HEK293 (cell line): ENCODE measurements around the gene CBX3.

Source experiments
- MYNN ChIP-seq: fragments of 450-650 bp; formaldehyde crosslinking; IDR thresholded peaks from 2 replicates; pipeline ENCODE4 v1.5.1; 2016; ENCODE audit warnings: missing biosample characterization, missing genetic modification characterization, borderline replicate concordance
- MZF1 ChIP-seq: fragments of 450-650 bp; formaldehyde crosslinking; IDR thresholded peaks from 2 replicates; pipeline ENCODE4 v1.5.1; 2017; ENCODE audit warnings: missing biosample characterization, missing genetic modification characterization, borderline replicate concordance
- ZNF311 ChIP-seq: fragments of 450-650 bp; formaldehyde crosslinking; IDR thresholded peaks from 2 replicates; pipeline ENCODE4 v1.5.1; 2017; ENCODE audit warnings: missing biosample characterization, missing genetic modification characterization, borderline replicate concordance
- ZNF350 ChIP-seq: fragments of 450-650 bp; formaldehyde crosslinking; IDR thresholded peaks from 2 replicates; pipeline ENCODE4 v1.5.0; 2017; ENCODE audit warnings: missing biosample characterization, mild to moderate bottlenecking, missing genetic modification characterization
- ZNF701 ChIP-seq: fragments of 450-650 bp; formaldehyde crosslinking; IDR thresholded peaks from 2 replicates; pipeline ENCODE4 v1.5.1; 2016; ENCODE audit warnings: missing biosample characterization, missing genetic modification characterization
- TF ChIP-seq, protein P1 (sequence below): fragments of 450-650 bp; formaldehyde crosslinking; IDR thresholded peaks from 2 replicates; pipeline ENCODE4 v1.5.1; 2016; ENCODE audit warnings: missing biosample characterization, missing genetic modification characterization
- TF ChIP-seq, protein P2 (sequence below): fragments of 450-650 bp; formaldehyde crosslinking; optimal IDR thresholded peaks from 2 replicates; pipeline ENCODE3; 2016; ENCODE audit warnings: missing biosample characterization, mild to moderate bottlenecking, missing genetic modification characterization
- TF ChIP-seq, protein P3 (sequence below): fragments of 450-650 bp; formaldehyde crosslinking; conservative IDR thresholded peaks from 2 replicates; pipeline ENCODE4 v1.5.1; 2016; ENCODE audit warnings: low read depth, missing biosample characterization, missing genetic modification characterization

DNA sequence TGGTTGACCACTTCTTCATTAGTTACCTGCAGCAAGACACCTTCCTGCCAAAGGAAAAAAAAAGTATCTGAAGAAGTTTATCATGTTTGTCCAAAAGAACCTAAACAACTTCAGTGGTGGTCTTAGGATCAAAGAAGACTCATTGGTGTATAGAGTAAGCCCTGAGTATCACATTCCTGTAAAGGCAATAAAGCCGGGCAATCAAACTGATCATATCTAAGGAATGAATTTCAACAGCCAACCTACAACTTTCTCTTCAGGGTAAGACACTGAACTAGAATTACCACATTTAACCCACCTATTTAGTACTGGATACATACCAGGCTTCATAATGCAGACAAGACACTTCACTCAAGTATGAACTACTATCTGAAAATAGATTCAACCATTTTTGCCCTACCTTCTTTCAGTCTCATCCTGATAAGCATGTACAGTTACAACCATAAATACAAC is 11.1 kb upstream of the CBX3 start:
- TF ChIP-seq, protein P1, sequence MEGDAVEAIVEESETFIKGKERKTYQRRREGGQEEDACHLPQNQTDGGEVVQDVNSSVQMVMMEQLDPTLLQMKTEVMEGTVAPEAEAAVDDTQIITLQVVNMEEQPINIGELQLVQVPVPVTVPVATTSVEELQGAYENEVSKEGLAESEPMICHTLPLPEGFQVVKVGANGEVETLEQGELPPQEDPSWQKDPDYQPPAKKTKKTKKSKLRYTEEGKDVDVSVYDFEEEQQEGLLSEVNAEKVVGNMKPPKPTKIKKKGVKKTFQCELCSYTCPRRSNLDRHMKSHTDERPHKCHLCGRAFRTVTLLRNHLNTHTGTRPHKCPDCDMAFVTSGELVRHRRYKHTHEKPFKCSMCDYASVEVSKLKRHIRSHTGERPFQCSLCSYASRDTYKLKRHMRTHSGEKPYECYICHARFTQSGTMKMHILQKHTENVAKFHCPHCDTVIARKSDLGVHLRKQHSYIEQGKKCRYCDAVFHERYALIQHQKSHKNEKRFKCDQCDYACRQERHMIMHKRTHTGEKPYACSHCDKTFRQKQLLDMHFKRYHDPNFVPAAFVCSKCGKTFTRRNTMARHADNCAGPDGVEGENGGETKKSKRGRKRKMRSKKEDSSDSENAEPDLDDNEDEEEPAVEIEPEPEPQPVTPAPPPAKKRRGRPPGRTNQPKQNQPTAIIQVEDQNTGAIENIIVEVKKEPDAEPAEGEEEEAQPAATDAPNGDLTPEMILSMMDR (tag by site-specific recombination) = no peak
- no peak for TF ChIP-seq ZNF701
- TF ChIP-seq, protein P2, sequence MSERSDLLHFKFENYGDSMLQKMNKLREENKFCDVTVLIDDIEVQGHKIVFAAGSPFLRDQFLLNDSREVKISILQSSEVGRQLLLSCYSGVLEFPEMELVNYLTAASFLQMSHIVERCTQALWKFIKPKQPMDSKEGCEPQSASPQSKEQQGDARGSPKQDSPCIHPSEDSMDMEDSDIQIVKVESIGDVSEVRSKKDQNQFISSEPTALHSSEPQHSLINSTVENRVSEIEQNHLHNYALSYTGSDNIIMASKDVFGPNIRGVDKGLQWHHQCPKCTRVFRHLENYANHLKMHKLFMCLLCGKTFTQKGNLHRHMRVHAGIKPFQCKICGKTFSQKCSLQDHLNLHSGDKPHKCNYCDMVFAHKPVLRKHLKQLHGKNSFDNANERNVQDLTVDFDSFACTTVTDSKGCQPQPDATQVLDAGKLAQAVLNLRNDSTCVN (tag by site-specific recombination) = no peak
- TF ChIP-seq, protein P3, sequence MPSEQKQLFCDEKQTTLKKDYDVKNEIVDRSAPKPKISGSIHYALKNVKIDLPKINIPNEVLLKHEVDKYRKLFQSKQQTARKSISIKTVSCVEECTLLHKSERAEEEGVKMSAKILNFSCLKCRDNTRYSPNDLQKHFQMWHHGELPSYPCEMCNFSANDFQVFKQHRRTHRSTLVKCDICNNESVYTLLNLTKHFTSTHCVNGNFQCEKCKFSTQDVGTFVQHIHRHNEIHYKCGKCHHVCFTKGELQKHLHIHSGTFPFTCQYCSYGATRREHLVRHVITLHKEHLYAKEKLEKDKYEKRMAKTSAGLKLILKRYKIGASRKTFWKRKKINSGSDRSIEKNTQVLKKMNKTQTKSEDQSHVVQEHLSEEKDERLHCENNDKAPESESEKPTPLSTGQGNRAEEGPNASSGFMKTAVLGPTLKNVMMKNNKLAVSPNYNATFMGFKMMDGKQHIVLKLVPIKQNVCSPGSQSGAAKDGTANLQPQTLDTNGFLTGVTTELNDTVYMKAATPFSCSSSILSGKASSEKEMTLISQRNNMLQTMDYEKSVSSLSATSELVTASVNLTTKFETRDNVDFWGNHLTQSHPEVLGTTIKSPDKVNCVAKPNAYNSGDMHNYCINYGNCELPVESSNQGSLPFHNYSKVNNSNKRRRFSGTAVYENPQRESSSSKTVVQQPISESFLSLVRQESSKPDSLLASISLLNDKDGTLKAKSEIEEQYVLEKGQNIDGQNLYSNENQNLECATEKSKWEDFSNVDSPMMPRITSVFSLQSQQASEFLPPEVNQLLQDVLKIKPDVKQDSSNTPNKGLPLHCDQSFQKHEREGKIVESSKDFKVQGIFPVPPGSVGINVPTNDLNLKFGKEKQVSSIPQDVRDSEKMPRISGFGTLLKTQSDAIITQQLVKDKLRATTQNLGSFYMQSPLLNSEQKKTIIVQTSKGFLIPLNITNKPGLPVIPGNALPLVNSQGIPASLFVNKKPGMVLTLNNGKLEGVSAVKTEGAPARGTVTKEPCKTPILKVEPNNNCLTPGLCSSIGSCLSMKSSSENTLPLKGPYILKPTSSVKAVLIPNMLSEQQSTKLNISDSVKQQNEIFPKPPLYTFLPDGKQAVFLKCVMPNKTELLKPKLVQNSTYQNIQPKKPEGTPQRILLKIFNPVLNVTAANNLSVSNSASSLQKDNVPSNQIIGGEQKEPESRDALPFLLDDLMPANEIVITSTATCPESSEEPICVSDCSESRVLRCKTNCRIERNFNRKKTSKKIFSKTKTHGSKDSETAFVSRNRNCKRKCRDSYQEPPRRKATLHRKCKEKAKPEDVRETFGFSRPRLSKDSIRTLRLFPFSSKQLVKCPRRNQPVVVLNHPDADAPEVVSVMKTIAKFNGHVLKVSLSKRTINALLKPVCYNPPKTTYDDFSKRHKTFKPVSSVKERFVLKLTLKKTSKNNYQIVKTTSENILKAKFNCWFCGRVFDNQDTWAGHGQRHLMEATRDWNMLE (tag by site-specific recombination) = no peak
- no peak for TF ChIP-seq ZNF350 (tag by site-specific recombination)
- TF ChIP-seq MZF1 (tag by site-specific recombination) = no peak
- no peak for TF ChIP-seq ZNF311 (tag by site-specific recombination)
- no peak for TF ChIP-seq MYNN (tag by site-specific recombination)
